Activated CD8-positive, alpha-beta memory T cell treated with anti-CD3 and anti-CD28 coated beads for 4 hours (primary cell): ENCODE data around the gene PCNX2.
"Not testable (repeated sequence)": the region's sequence is repeated elsewhere in the genome, so short reads cannot be mapped to it uniquely, and the experiment has no call there.

Experiments
- DNase-seq, 2 donors: peaks; one replicate each; pipeline ENCODE4 v3.0.0-alpha.2; 2020; ENCODE audit warnings: low read depth in 2 of 2

The PCNX2 gene

GRCh38 chr1:233015965-233016364 lies 279.6 kb downstream of the PCNX2 start:
- no peak for DNase-seq

GRCh38 chr1:233012021-233012420 lies 283.5 kb downstream of the PCNX2 start:
- DNase-seq, result no peak

GRCh38 chr1:233010146-233010545 lies 285.4 kb downstream of the PCNX2 start:
- no peak for DNase-seq

GRCh38 chr1:233006541-233006973 lies 289.0 kb downstream of the PCNX2 start:
- no peak for DNase-seq

- no peak for DNase-seq
Observed at GRCh38 chr1:233006108-233006507, 289.4 kb downstream of the PCNX2 start.

- DNase-seq, result no peak
Observed at GRCh38 chr1:233005703-233006102, 289.8 kb downstream of the PCNX2 start.

- DNase-seq, result no peak
Observed at GRCh38 chr1:233005156-233005555, 290.4 kb downstream of the PCNX2 start.

GRCh38 chr1:233004451-233004850 lies 291.1 kb downstream of the PCNX2 start:
- no peak for DNase-seq

- not testable (repeated sequence) for DNase-seq
Observed at GRCh38 chr1:233003638-233004037, 291.9 kb downstream of the PCNX2 start.

- no peak for DNase-seq
Observed at GRCh38 chr1:232999956-233000625, 295.4 kb downstream of the PCNX2 start.

GRCh38 chr1:232998646-232999045 lies 296.9 kb downstream of the PCNX2 start:
- DNase-seq, result no peak

- DNase-seq, result no peak
Observed at GRCh38 chr1:232998138-232998537, 297.4 kb downstream of the PCNX2 start.

- no peak for DNase-seq
Observed at GRCh38 chr1:232996143-232996542, 299.4 kb downstream of the PCNX2 start.

GRCh38 chr1:232995189-232995588 lies 300.3 kb downstream of the PCNX2 start:
- no peak for DNase-seq

GRCh38 chr1:232993555-232993954 lies 302.0 kb downstream of the PCNX2 start:
- DNase-seq, result no peak

GRCh38 chr1:232992227-232992626 lies 303.3 kb downstream of the PCNX2 start:
- DNase-seq, result no peak

- no peak for DNase-seq
Observed at GRCh38 chr1:232991238-232991637, 304.3 kb downstream of the PCNX2 start.

- DNase-seq, result no peak
Observed at GRCh38 chr1:232990176-232991128, 305.1 kb downstream of the PCNX2 start.

GRCh38 chr1:232988572-232989040 lies 306.9 kb downstream of the PCNX2 start:
- DNase-seq, result no peak

- DNase-seq, result no peak
Observed at GRCh38 chr1:232987774-232988140, 307.8 kb downstream of the PCNX2 start.

GRCh38 chr1:232987046-232987773 lies 308.3 kb downstream of the PCNX2 start:
- no peak for DNase-seq

GRCh38 chr1:232986527-232986922 lies 309.0 kb downstream of the PCNX2 start:
- DNase-seq, result no peak
